Inflammatory macrophage treated with lipopolysaccharide for 1 hour (primary cell): Measurements from ENCODE around the gene DHX16.
A peak's percentile ranks its signal among the peaks of the same experiment; 100 is the strongest.
"Not testable (repeated sequence)": the region's sequence is repeated elsewhere in the genome, so short reads cannot be mapped to it uniquely, and the experiment has no call there.

ENCODE experiments used
- DNase-seq, 2 donors: peaks; one replicate each; pipeline ENCODE4 v3.0.0-alpha.2; 2020 to 2022

The DHX16 gene

DNA sequence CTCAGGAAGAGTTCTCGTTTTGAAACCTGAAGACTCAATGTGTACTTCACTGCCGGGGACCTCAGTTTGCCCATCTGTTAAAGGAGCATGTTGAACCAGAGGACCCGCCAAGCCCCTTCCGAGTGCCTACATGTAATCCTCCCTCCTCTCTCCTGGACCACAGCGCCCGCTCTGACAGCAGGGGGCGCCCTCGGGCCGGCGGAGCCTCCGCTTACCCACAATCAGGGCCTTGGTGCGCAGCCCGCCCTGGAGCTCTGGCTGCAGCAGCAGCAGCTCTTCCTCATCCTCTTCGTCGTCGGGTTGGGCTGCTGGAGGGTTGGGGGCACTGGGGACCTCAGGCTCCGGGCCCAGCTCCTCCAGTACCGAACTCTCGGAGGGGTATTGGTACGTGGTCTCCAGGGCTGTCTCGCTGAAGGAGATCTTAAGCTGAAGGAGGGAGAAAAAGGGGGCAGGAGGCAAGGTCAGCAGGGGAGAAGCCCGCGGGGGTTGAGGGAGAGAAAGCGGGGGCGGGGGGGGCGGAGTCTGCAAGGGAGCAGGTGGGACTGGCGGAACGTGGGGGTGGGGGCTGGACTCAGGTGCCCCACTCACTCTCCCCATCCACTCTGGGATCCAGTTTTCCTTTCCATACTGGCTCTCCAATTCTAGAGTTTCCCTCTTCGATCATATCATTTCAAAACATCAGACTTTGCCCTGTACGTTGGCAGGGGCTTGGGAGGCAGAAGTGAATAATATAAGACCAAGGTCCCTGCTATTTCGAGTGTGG, 6.3 kb upstream of the DHX16 start:
- peak; percentile 55 to 88 for DNase-seq

GRCh38 chr6:30676660-30677285, 4.0 kb upstream of the DHX16 start:
- DNase-seq: no peak

DNA sequence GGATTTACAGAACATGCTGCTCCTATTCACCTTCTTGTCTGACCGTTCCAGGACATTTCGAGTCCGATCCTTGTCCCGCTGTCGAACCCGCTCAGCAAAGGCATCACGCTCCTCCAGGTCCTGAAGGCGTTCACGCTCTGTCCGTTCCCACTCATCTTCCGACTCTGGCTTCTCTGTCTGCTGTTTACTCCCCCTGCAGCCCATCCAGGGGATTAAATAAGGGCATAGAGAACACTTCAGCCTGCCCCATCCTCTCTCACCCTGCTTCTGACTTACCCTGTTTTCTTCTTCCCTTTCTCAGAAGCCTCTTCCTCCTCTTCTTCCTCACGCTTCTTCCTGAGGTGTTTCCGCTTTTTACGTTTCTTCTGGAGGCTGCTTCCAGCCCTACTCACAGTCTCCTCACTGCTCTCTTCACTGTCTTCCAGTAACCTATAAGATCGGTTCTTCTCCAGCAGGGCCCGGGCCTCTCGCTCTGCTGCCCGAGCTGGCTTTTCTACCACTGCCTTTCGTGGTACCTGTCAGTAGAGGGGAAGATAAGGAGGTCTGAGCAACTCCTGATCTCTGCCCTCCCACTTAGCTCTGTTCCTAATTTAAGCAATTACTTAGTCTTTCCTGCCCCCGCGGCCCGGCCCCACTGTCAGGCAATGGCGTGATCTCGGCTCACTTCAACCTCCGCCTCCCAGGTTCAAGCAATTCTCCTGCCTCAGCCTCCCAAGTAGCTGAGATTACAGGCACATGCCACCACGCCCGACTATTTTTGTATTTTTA, 1.9 kb downstream of the DHX16 start:
- DNase-seq: no peak

DNA sequence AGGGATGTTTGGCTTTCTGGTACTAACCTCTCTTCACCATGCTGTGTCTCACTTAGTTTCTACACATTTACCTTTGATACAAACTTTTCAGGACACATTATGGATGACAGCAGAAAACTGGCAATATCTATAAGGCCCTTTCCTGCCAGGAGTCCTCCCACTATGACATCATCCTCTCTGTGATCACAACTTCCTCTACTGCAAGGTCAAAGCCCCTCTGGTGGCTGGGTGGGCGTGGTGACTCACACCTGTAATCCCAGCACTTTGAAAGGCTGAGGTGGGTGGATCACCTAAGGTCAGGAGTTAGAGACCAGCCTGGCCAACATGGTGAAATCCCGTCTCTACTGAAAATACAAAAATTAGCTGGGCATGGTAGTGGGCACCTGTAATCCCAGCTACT, 6.5 kb downstream of the DHX16 start:
- DNase-seq: peak; percentile 33 to 68

DNA sequence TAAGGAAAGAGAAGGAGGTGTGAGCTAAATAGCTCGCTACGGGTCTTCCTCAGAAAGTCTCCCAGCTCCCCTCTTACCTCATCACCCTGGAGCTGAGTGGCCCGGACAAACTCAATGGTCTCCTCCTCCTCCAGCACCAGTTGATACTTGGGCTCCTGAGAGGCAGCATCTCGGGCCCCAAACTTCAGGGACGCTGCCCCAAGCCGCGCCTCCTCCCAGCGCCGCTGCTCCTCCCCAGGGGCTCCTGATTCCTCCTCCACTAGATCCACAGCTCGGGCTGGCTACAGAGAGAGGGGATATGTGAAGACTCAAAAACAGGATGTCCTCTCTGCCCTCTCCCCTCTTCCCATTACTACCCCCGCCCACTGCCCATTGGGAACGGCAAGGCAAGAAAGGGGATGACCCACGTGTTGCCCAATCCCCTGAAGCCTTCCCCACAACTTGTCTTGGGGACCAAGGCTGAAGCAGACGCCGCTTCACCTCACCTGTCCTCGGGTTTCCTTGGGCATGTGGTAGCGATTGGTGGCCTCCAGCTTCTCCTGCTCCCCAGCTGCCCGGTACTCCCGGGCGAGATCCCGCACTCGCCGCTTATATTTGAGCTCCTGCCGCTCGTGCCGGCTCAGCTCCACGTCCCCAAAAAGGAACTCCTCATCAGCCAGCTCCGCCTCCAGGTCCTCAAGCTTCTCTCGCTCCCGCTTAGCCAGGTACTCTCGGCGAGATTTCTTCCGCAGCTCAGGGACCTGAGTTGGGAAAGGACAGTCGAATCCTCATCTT, 7.6 kb downstream of the DHX16 start:
- DNase-seq: no peak

GRCh38 chr6:30657922-30658321, 14.9 kb downstream of the DHX16 start:
- not testable (repeated sequence) for DNase-seq

DNA sequence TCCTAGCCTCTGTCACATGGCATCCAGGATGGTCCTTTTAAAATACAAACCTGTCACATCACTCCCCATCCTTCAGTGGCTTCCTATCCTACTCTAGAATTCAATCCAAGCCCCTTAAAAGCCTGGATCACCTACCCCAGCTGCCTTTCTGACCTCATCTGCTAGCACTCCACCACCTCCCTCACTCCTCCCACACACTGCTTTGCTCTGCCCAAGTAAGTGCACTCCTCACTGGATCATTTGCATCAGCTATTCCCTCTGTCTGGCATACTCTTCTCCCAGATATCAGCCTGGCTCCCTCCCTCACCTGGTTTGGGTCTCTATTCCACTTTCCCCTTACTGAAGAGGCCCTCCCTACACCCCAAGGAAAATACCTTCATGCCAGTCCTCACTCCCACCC, 15.4 kb downstream of the DHX16 start:
- no peak for DNase-seq

GRCh38 chr6:30656513-30656912, 16.3 kb downstream of the DHX16 start:
- DNase-seq: peak; percentile 65 to 69

DNA sequence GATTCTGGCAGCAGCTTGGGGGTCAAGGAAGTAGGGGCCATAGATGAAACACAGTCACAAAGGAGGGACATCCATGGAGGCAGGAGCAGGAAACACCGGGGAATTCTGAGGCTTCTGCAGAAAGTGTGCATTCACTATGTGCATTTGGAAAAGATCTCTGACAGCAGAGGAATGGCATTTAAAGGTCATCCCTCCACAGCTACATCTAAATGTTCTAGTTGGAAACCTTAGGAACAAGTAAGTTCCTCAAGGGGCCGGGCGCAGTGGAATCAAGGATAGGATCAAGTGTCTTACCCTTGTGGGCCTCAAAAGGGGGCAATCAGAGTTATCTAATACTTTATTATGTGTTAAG, 17.1 kb downstream of the DHX16 start:
- no peak for DNase-seq

DNA sequence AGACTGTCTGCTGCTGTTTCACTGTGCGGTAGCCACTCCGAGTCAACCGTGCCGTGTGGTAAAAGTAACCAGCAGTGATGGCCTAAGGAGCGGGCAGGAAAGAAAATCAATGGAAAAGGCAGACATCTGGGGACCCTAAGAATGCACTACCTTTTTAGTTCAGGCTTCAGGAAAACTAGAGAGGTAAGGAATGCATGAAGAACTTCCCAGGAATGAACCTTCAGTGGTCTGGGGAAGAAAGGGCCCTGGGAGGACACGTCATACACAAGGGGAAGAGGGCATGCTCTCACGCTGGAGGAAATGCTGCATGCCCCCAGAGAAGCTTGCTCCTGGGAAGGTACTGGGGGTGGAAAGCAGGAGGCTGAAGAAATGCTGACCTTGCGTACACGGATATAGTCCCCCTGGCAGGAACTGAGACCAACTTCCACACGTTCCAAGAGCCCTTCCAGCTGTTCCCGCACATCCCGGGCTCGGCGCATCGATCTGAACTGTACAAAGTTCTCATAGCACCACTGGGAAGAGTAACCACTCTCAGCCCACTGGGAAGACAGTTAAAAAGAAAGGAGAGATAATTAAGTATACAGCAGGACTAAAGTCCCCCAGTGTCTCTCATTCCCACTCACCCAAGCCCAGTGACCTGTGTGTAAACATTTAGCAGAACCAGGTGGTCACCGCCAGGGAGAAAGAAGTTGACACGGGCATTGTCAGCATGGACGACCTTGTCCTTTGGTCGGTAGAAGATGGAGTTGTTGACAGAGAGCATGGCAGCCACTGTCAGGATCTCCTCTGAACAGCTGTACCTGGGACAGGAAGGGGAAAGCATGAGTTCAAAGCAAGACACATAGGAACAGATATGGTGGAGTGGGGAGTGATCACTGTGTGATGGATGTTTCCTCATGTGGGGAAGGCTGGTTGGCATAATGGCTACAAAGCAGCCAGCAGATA, 17.7 kb downstream of the DHX16 start:
- DNase-seq: no peak

DNA sequence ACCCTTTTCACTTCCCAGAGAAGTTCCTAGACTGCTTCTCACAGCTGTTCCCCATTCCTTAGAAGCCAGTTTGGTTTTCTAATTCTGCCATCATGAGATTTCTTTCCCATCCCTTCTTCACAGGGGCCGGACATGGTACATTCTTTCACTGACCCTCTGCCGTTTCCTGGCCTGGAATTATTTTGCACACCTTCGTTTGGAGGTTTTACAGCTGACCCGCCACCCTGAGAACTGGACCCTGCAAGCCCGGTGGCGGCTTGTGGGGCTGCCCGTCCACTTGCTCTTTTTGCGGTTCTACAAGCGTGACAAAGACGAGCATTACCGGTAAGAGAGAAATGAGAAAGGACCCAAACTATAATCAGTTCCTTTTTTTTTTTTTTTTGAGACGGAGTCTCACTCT, 21.7 kb downstream of the DHX16 start:
- no peak for DNase-seq

DNA sequence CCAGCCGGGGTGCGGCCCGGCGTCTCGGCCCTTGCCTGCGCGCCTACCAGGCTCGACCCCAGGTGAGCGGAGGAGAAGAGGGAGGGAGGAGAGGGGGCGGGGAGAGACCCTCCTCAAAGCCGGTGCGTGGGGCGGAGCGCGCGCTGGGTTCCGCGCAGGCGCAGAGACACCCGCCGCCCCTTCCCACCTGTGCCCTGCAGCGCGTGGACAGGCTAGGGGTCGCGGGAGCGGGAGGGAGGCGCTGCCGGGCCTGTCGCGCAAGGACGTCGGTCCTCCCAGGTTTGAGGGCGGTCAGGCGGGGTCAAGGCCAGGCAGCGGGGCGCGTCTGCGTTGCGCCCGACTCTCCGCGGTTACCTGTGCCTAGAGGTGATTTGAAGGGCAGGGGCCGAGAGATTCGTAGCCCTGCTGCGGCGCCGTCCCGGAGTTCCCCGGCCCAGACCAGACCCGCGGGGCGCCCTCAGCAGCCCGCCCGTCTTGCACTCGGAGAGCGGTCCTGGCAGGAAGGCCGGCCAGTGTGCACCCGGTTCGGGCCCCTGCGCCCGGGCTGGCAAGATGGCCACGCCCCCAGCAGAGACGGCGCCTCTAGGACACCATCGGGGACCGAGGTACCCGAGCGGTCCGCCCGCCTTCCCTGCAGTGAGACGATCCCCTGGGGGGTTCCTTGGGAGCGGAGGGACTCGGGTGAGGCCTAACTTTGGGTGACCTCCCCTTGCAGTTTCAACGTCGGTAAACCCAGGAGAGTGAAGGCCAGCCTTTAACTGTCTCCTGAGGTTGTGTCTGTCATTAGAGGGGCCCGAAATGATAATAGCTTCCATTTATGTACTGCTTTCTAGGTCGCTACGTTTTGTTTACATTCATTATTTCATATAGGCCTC, 25.3 kb downstream of the DHX16 start:
- peak; percentile 62 to 66 for DNase-seq

- peak; percentile 86 to 92 for DNase-seq
These were observed 26.2 kb downstream of the DHX16 start, which contains the start of gene C6orf136 for GRCh38 chr6:30646450-30647241. C6orf136 (plus strand) TSS chr6:30647133; CDS start chr6:30647232, 99 bp downstream.

DNA sequence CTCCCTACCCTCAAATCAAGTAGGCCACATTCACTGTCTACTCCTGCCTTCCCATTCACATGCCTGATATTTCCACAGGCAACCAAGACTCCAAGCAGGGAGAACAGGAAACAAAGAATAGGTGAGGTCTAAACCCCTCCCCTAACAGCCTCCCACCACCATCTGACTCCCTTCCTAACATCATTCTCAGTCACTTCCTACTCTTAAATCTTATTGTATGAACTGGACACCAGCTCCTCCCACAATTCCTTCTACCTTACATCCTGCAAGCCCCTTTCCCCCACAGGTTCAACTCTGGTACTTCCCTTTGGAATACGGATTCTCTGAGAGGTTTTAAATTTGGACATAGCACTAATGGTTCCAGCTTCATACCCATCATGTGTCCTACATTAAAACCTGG, 26.8 kb downstream of the DHX16 start:
- DNase-seq: no peak

DNA sequence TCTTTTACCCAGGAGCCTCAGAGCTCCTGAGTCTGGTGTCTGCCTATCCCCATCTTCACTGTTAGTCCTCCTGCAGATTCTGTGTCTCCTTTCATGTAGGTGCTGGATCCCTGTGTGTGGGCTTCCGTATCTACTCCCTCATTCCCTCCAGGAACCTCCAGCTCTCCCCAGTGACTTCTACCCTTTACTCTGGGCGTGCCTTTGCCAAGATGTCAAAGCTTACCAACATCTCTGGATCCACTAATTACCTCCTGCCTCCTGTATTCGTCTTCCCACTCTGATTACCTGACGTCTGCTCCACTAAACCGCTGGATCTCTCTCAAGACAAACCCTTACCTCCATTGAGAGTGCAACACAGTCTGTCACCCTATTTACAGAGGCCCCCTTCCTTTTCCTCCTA, 28.0 kb downstream of the DHX16 start:
- no peak for DNase-seq

DNA sequence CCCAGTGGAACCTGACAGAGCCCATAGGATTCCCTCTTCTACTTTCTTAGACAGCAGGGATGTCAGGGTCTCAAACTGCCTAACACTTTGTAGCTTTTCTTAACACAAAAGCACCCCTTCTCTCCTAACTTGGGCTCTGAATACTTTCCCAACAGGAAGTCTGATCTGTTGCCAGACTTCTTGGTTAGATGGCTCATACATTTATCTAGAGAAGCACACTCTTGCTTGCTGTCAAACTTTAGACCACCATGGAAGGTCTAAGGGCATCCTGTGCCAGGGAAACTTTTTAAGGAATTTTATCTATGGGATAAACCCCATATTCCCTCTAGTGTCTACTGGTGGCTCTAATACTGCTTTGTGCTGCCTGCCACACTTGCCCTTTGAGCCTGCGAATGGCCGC, 29.1 kb downstream of the DHX16 start:
- no peak for DNase-seq

- DNase-seq: no peak
These were observed 31.8 kb downstream of the DHX16 start for GRCh38 chr6:30641048-30641447.

GRCh38 chr6:30640481-30640880, 32.3 kb downstream of the DHX16 start:
- DNase-seq: peak in 1 of 2 donors; percentile 15

DNA sequence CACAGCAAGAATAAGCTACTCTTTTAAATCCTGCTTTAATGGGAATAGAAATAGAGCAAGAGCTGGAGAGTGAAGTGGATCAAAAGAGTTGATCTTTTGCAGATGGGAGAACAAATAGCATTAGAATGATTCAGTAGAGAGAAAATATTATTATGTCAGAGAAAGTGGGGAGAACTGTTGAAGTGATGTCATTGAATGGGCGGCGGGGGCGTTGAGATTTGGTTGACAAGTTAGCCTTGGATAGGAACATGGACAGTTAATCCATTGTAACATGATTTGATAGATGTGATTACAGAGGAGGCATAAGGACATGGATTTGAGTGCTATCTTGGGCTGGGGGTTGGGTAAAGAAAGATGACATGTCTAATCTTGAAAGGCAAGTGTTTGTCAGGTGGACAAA, 37.0 kb downstream of the DHX16 start:
- DNase-seq: no peak
